Adrenal gland (tissue), 12 donors: ENCODE measurements around the gene WBP1L. TPM values are rescaled to one million over a fixed set of nuclear protein-coding genes. Genes with fewer than 3 reads are reported as not detected.

ENCODE experiments used
- DNase-seq, 7 donors: peaks; one replicate each; pipeline ENCODE4 v3.0.0-alpha.2; 2019 to 2020
- H3K27ac ChIP-seq, 5 donors: fragments of 200-600 bp; sonication (generic) in 4 of 5; 1 replicate in 3 of 5; 2 replicates in 2 of 5; pipeline versions ENCODE4 v1.5.1 to v1.8.0; 2016 to 2020; ENCODE audit warnings: mild to moderate bottlenecking in 1 of 5
- H3K27me3 ChIP-seq: fragments of 200-600 bp; 2 replicates; pipeline ENCODE4 v1.8.0; 2021
- H3K36me3 ChIP-seq, 2 donors: fragments of 200-600 bp; replicated peaks in 1 of 2; 1 replicate in 1 of 2; 2 replicates in 1 of 2; pipeline versions ENCODE4 v1.5.1 to v1.8.0; 2018 to 2022
- H3K4me1 ChIP-seq, 2 donors: fragments of 200-600 bp; replicated peaks in 1 of 2; 1 replicate in 1 of 2; 2 replicates in 1 of 2; pipeline versions ENCODE4 v1.5.1 to v1.8.0; 2018 to 2021
- H3K4me3 ChIP-seq, 4 donors: fragments of 200-600 bp; sonication (generic) in 3 of 4; one replicate each; pipeline ENCODE4 v1.5.1; 2016 to 2018
- H3K9me3 ChIP-seq, 3 donors: fragments of 200-600 bp; sonication (generic) in 1 of 3; replicated peaks in 1 of 3; 1 replicate in 2 of 3; 2 replicates in 1 of 3; pipeline versions ENCODE4 v1.5.1 to v1.8.0; 2016 to 2021
- POLR2A ChIP-seq, 2 donors: fragments of 450-650 bp; IDR thresholded peaks; one replicate each; pipeline ENCODE4 v1.6.1; 2017; ENCODE audit warnings: antibody characterized with exemption in 2 of 2, mild to moderate bottlenecking in 2 of 2, moderate library complexity in 1 of 2
- WGBS, 4 donors: extraction: QIAGEN DNeasy Blood & Tissue Kit in 2 of 4; methylation state at CpG; one replicate each; pipeline versions ENCODE4 v1.1.5 to v1.1.7; 2013 to 2017; 5-methylcytosine and 5-hydroxymethylcytosine counted together
- intact Hi-C, 2 donors: fragments of 100-400 bp; cut with DNase I; formaldehyde crosslinking; loops; one replicate each; pipeline versions ENCODE4 v1.14.1 to v1.15.0; 2022 to 2023
- polyA plus RNA-seq, 3 donors: library from polyadenylated mRNA; stranded (reverse); fragments of 200-250 nt in 2 of 3; fragments of 350-450 nt in 1 of 3; fragmentation: Illumina TruSeq in 1 of 3; extraction: RNeasy Lipid Tissue Mini Kit (QIAGEN cat#74804) in 1 of 3; gene quantifications; one replicate each; pipeline ENCODE4 v1.2.3, GENCODE V29; 2013 to 2014
- total RNA-seq, 9 donors: library from RNA; depleted of rRNA in 4 of 9; stranded (reverse); fragments of >200 nt in 4 of 9; fragments of 120-200 nt in 1 of 9; fragmentation: NEBNext Ultra II Directional in 1 of 9; extraction: Animal tissue kit (Norgen Biotek cat#: 25700) in 1 of 9; gene quantifications; one replicate each; pipeline versions ENCODE4 v1.1.0 to v1.2.4, GENCODE V29; 2013 to 2023
- TF ChIP-seq, protein P1 (sequence below), 6 experiments: fragments of 450-650 bp in 4 of 6; fragments of 200-600 bp in 2 of 6; sonication (generic) in 1 of 6; IDR thresholded peaks; 1 replicate in 5 of 6; 2 replicates in 1 of 6; pipeline versions ENCODE4 v1.5.1 to v1.8.0; 2016 to 2021; ENCODE audit warnings: antibody characterized with exemption in 6 of 6, mild to moderate bottlenecking in 2 of 6, moderate library complexity in 1 of 6
- donor health status: healthy with polysubstance abuse.
- donor health status: Bipolar disorder and iron deficiency.
- donor health status: DM: yes; HTN: yes; CAD: no.
- donor health status: DM: no; HTN: no; CAD: no.
- donor health status: DM: no; HTN: no; CAD: no.
- donor health status: DM: yes; HTN: yes; CAD: no.

WBP1L gene
- total and polyA plus RNA-seq, 12 donors = 38.5 to 231 (median 107) TPM

GRCh38 chr10:102831322-102832071 is 87.7 kb downstream of the WBP1L start:
- intact Hi-C loops = loop anchor here (5.0 to 10.0 kb wide), 3 partner anchors 63 to 243 kb away; no protein-coding TSS in a partner anchor
- H3K4me1 ChIP-seq = peaks cover 0 to 10% of the 10 kb centered on the region in 2 donors
- H3K36me3 ChIP-seq = peaks cover 0 to 44% of the 10 kb centered on the region in 2 donors
- peak in 4 of 7 donors; percentile 56 to 80 (median 68) for DNase-seq
- no peaks in the 10 kb centered on the region for H3K27me3 ChIP-seq
- TF ChIP-seq POLR2A (IDR thresholded peaks at IDR 0.05) = peak in 1 of 2 donors; percentile 59
- TF ChIP-seq, protein P1, sequence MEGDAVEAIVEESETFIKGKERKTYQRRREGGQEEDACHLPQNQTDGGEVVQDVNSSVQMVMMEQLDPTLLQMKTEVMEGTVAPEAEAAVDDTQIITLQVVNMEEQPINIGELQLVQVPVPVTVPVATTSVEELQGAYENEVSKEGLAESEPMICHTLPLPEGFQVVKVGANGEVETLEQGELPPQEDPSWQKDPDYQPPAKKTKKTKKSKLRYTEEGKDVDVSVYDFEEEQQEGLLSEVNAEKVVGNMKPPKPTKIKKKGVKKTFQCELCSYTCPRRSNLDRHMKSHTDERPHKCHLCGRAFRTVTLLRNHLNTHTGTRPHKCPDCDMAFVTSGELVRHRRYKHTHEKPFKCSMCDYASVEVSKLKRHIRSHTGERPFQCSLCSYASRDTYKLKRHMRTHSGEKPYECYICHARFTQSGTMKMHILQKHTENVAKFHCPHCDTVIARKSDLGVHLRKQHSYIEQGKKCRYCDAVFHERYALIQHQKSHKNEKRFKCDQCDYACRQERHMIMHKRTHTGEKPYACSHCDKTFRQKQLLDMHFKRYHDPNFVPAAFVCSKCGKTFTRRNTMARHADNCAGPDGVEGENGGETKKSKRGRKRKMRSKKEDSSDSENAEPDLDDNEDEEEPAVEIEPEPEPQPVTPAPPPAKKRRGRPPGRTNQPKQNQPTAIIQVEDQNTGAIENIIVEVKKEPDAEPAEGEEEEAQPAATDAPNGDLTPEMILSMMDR (IDR thresholded peaks at IDR 0.05) = no peak
- H3K9me3 ChIP-seq = no peaks in the 10 kb centered on the region
- peak overlapping the region in 3 of 5 donors; percentile 53 to 92 (median 83) for H3K27ac ChIP-seq
- H3K4me3 ChIP-seq = no peak overlapping the region
- 65 to 75% (median 73%) methylated on average over 15 to 16 of the region's 16 CpGs for WGBS, 4 donors

- peak in 2 of 7 donors; percentile 48 to 60 for DNase-seq
- H3K27ac ChIP-seq = peak overlapping the region in 4 of 5 donors; percentile 20 to 92 (median 63)
- 76 to 82% (median 80%) methylated on average over 12 to 14 of the region's 14 CpGs for WGBS, 4 donors
- no peaks in the 10 kb centered on the region for H3K9me3 ChIP-seq
- peaks cover 0 to 44% of the 10 kb centered on the region in 2 donors for H3K36me3 ChIP-seq
- intact Hi-C loops = loop anchor here (5.0 to 10.0 kb wide), 3 partner anchors 63 to 243 kb away; no protein-coding TSS in a partner anchor
- H3K4me1 ChIP-seq = peaks cover 0 to 10% of the 10 kb centered on the region in 2 donors
- TF ChIP-seq, protein P1 (IDR thresholded peaks at IDR 0.05) = peak in 1 of 6 experiments; percentile 9
- TF ChIP-seq POLR2A (IDR thresholded peaks at IDR 0.05) = no peak
- no peak overlapping the region for H3K4me3 ChIP-seq
- H3K27me3 ChIP-seq = no peaks in the 10 kb centered on the region
Observed at GRCh38 chr10:102832248-102832647, 88.5 kb downstream of the WBP1L start.

DNA sequence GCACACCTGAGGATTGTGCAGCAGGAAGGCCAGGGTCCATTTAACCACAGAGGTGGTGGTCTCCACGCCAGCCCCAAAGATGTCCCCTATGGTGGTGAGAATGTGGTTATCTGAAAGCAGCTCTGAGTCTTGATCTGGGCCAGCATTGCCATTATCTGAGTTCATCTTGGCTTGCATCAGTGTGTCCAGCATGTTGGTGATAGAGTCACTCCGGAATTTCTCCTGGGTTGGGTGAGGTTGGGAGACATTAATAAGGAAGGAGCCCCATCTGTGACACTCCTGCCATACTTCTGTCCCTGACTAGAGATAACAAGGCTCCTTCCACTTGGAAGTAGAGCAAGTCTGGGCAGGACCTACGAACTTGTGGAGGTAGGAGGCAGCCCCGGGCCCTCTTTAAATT is 89.2 kb downstream of the WBP1L start:
- H3K27me3 ChIP-seq = no peaks in the 10 kb centered on the region
- 66 to 75% (median 71%) methylated on average over 4 of the region's 4 CpGs for WGBS, 4 donors
- H3K9me3 ChIP-seq = no peaks in the 10 kb centered on the region
- DNase-seq = peak in 4 of 7 donors; percentile 45 to 61 (median 56)
- H3K4me3 ChIP-seq = no peak overlapping the region
- TF ChIP-seq, protein P1 (IDR thresholded peaks at IDR 0.05) = no peak
- peak in 1 of 2 donors; percentile 64 for TF ChIP-seq POLR2A (IDR thresholded peaks at IDR 0.05)
- H3K4me1 ChIP-seq = peaks cover 0 to 10% of the 10 kb centered on the region in 2 donors
- peaks cover 0 to 44% of the 10 kb centered on the region in 2 donors for H3K36me3 ChIP-seq
- intact Hi-C loops = loop anchor here (5.0 to 10.0 kb wide), 3 partner anchors 62 to 242 kb away; no protein-coding TSS in a partner anchor
- peak overlapping the region in 4 of 5 donors; percentile 20 to 92 (median 63) for H3K27ac ChIP-seq

- H3K4me3 ChIP-seq = peak overlapping the region in 3 of 4 donors; percentile 38 to 69 (median 50)
- peak overlapping the region; percentile 59 to 92 (median 87) for H3K27ac ChIP-seq
- peaks cover 0 to 44% of the 10 kb centered on the region in 2 donors for H3K36me3 ChIP-seq
- peaks cover 0 to 10% of the 10 kb centered on the region in 2 donors for H3K4me1 ChIP-seq
- peak in 2 of 7 donors; percentile 31 to 48 for DNase-seq
- 41 to 54% (median 48%) methylated on average over 9 of the region's 9 CpGs for WGBS, 4 donors
- intact Hi-C loops = loop anchor here (5.0 to 10.0 kb wide), 3 partner anchors 61 to 241 kb away; no protein-coding TSS in a partner anchor
- no peaks in the 10 kb centered on the region for H3K9me3 ChIP-seq
- TF ChIP-seq, protein P1 (IDR thresholded peaks at IDR 0.05) = peak in 1 of 6 experiments; percentile 3
- TF ChIP-seq POLR2A (IDR thresholded peaks at IDR 0.05) = no peak
- no peaks in the 10 kb centered on the region for H3K27me3 ChIP-seq
Observed at GRCh38 chr10:102834143-102834542, 90.4 kb downstream of the WBP1L start.
